HCT116 (cell line): ENCODE data around the gene FUOM. TPM values are rescaled to one million over a fixed set of nuclear protein-coding genes. Genes with fewer than 3 reads are reported as not detected.

Source experiments
- ATAC-seq: fragments of 200-7000 bp; cut with Tn5 transposase; 2 replicates; pipeline ENCODE4 v1.9.1; 2020; ENCODE audit warnings: mild to moderate bottlenecking, moderate library complexity
- BruUV-seq: library from RNA; stranded (reverse); fragments of 400-500 nt; replicated peaks from 2 replicates; lab custom pipeline; 2021; lab: Mats Ljungman, UMichigan
- CTCF ChIA-PET: fragments of 300-600 bp; sonication (Branson Sonifier 250); formaldehyde crosslinking; loops from one replicate; lab custom pipeline; 2021; ENCODE audit warnings: antibody characterized with exemption; lab: Charles Lee
- POLR2A ChIA-PET: fragments of 300-600, 350-600 bp; sonication (Branson Sonifier 250); formaldehyde crosslinking; loops from one replicate; lab custom pipeline; 2021; ENCODE audit warnings: antibody characterized with exemption; lab: Charles Lee
- RAD21 ChIA-PET, 2 experiments: fragments of 300-600 bp; sonication (Branson Sonifier 250); formaldehyde crosslinking; loops; one replicate each; lab custom pipeline; 2023; ENCODE audit warnings: low total read pairs in 2 of 2; ENCODE audit not compliant: uncharacterized antibody in 2 of 2, unreplicated experiment in 2 of 2, low non-redundant PET in 1 of 2; lab: Charles Lee
- DNase-seq: peaks from one replicate; pipeline ENCODE4 v3.0.0-alpha.2; 2010; ENCODE audit warnings: low read depth, low spot score
- H2AFZ ChIP-seq: fragments of 200-600 bp; shearing (Covaris generic), sonication (generic); 2 replicates; pipeline ENCODE4 v1.6.1; 2017; ENCODE audit warnings: low read depth, mixed run types, mixed read lengths, antibody characterized with exemption, low read length; ENCODE audit not compliant: poor library complexity, severe bottlenecking
- H3K27ac ChIP-seq: 2 replicates; pipeline ENCODE4 v1.5.1; 2012; ENCODE audit warnings: low read depth, low read length
- H3K27me3 ChIP-seq: fragments of 200-600 bp; sonication (generic); 2 replicates; pipeline ENCODE4 v1.6.1; 2016; ENCODE audit warnings: mixed run types, low read length, mixed read lengths; ENCODE audit not compliant: insufficient read depth
- H3K36me3 ChIP-seq, 2 experiments: fragments of 200-500 bp in 1 of 2; fragments of 200-600 bp in 1 of 2; sonication (Bioruptor generic) in 1 of 2; sonication (generic) in 1 of 2; 2 replicates each; pipeline versions ENCODE4 v1.5.1 to v1.6.1; 2014 to 2016; ENCODE audit warnings: low read length in 2 of 2, inconsistent platforms in 1 of 2, mixed read lengths in 1 of 2, mixed run types in 1 of 2; ENCODE audit not compliant: insufficient read depth in 2 of 2, control insufficient read depth in 1 of 2
- H3K4me1 ChIP-seq, 2 experiments: fragments of 200-600 bp in 1 of 2; sonication (generic) in 1 of 2; 2 replicates each; pipeline versions ENCODE4 v1.5.1 to v1.6.1; 2012 to 2017; ENCODE audit warnings: low read length in 2 of 2, inconsistent platforms in 1 of 2, mild to moderate bottlenecking in 1 of 2, mixed read lengths in 1 of 2, mixed run types in 1 of 2, moderate library complexity in 1 of 2; ENCODE audit not compliant: insufficient read depth in 2 of 2, control insufficient read depth in 1 of 2
- H3K4me2 ChIP-seq: fragments of 200-600 bp; sonication (generic); 2 replicates; pipeline ENCODE4 v1.6.1; 2017; ENCODE audit warnings: mixed run types, low read length, mixed read lengths
- H3K4me3 ChIP-seq, 2 experiments: fragments of 200-600 bp in 1 of 2; sonication (generic) in 1 of 2; replicated peaks in 1 of 2; 2 replicates each; pipeline ENCODE4 v1.5.1; 2011 to 2016; ENCODE audit warnings: low read length in 2 of 2, control low read depth in 1 of 2, low read depth in 1 of 2, mild to moderate bottlenecking in 1 of 2, mixed read lengths in 1 of 2, mixed run types in 1 of 2
- H3K79me2 ChIP-seq: fragments of 200-600 bp; sonication (generic); 2 replicates; pipeline ENCODE4 v1.6.1; 2017; ENCODE audit warnings: mild to moderate bottlenecking, mixed run types, low read length, moderate library complexity, mixed read lengths; ENCODE audit not compliant: insufficient read depth
- H3K9ac ChIP-seq: fragments of 200-600 bp; sonication (generic); 2 replicates; pipeline ENCODE4 v1.6.1; 2016; ENCODE audit warnings: low read length, mixed read lengths
- H3K9me2 ChIP-seq: fragments of 200-600 bp; sonication (generic), shearing (Covaris generic); 2 replicates; pipeline ENCODE4 v1.6.1; 2017; ENCODE audit warnings: mixed run types, mild to moderate bottlenecking, moderate library complexity; ENCODE audit not compliant: insufficient read depth
- H3K9me3 ChIP-seq, 2 experiments: fragments of 200-500 bp in 1 of 2; fragments of 200-600 bp in 1 of 2; sonication (Bioruptor generic) in 1 of 2; sonication (generic) in 1 of 2; 2 replicates each; pipeline ENCODE4 v1.6.1; 2014 to 2017; ENCODE audit warnings: low read length in 2 of 2, mixed read lengths in 2 of 2, inconsistent platforms in 1 of 2, low read depth in 1 of 2, mild to moderate bottlenecking in 1 of 2, mixed run types in 1 of 2, moderate library complexity in 1 of 2; ENCODE audit not compliant: control insufficient read depth in 1 of 2, insufficient read depth in 1 of 2
- H4K20me1 ChIP-seq: fragments of 200-600 bp; sonication (generic), shearing (Covaris generic); 2 replicates; pipeline ENCODE4 v1.6.1; 2017; ENCODE audit warnings: mixed run types, mild to moderate bottlenecking, moderate library complexity; ENCODE audit not compliant: insufficient read depth
- ATF3 ChIP-seq: IDR thresholded peaks from 2 replicates; pipeline ENCODE4 v1.6.1; 2012
- CBX3 ChIP-seq: IDR thresholded peaks from 2 replicates; pipeline ENCODE4 v1.6.1; 2012; ENCODE audit warnings: low read depth
- CTCF ChIP-seq, 3 experiments: fragments of 200-600 bp in 1 of 3; sonication (generic) in 1 of 3; IDR thresholded peaks in 2 of 3; conservative IDR thresholded peaks in 1 of 3; 2 replicates each; pipeline ENCODE4 v1.5.1; 2012 to 2017; ENCODE audit warnings: low read depth in 2 of 3, low read length in 2 of 3, antibody characterized with exemption in 1 of 3, borderline replicate concordance in 1 of 3, control low read depth in 1 of 3, mild to moderate bottlenecking in 1 of 3, mixed read lengths in 1 of 3, mixed run types in 1 of 3, moderate library complexity in 1 of 3; ENCODE audit not compliant: insufficient read depth in 1 of 3
- EZH2 ChIP-seq: fragments of 200-600 bp; sonication (generic); IDR thresholded peaks from 2 replicates; pipeline ENCODE4 v1.6.1; 2017; ENCODE audit warnings: antibody characterized with exemption, mixed run types
- EZH2phosphoT487 ChIP-seq: fragments of 200-600 bp; IDR thresholded peaks from 2 replicates; pipeline ENCODE4 v1.6.1; 2018; ENCODE audit warnings: antibody characterized with exemption, borderline replicate concordance
- SIN3A ChIP-seq: IDR thresholded peaks from 2 replicates; pipeline ENCODE4 v1.6.1; 2012; ENCODE audit warnings: low read depth
- SP1 ChIP-seq: IDR thresholded peaks from 2 replicates; pipeline ENCODE4 v1.6.1; 2012; ENCODE audit warnings: low read depth
- ZNF274 ChIP-seq: fragments of 200-500 bp; sonication (Bioruptor generic); IDR thresholded peaks from 2 replicates; pipeline ENCODE4 v1.6.1; 2014; ENCODE audit warnings: mild to moderate bottlenecking, low read depth, low read length, inconsistent platforms
- intact Hi-C: fragments of 100-400 bp; cut with micrococcal nuclease; formaldehyde crosslinking; loops from 2 replicates; pipeline ENCODE4 v1.10.0; 2022
- total RNA-seq: library from RNA; stranded (reverse); gene quantifications from one replicate; pipeline ENCODE4 v1.2.1, GENCODE V29; 2021; ENCODE audit not compliant: unreplicated experiment

FUOM gene
- total RNA-seq, 1 experiment from 2014 or later = 21.5 TPM

GRCh38 chr10:133388973-133389818 is 31.4 kb upstream of the FUOM start:
- no peak for TF ChIP-seq ZNF274
- no peak for TF ChIP-seq SP1
- no peak for TF ChIP-seq ATF3
- no peak for TF ChIP-seq EZH2phosphoT487
- TF ChIP-seq SIN3A = no peak
- TF ChIP-seq CBX3 = no peak
- TF ChIP-seq CTCF (IDR thresholded peaks at IDR 0.05 in 2 of 3, conservative IDR thresholded peaks at IDR 0.05 in 1 of 3; ENCODE audit: borderline replicate concordance in 1 of 3, insufficient read depth in 1 of 3, low read depth in 2 of 3, low read length in 2 of 3) = no peak
- no peak for TF ChIP-seq EZH2
- no peaks in the 10 kb centered on the region for H3K9me3 ChIP-seq
- H4K20me1 ChIP-seq = no peaks in the 10 kb centered on the region
- H3K27ac ChIP-seq = no peak overlapping the region
- no peaks in the 10 kb centered on the region for H3K27me3 ChIP-seq
- no peak overlapping the region for H3K4me2 ChIP-seq
- intact Hi-C loops = no loop called here
- no peaks in the 10 kb centered on the region for H3K79me2 ChIP-seq
- no peak for DNase-seq
- H3K4me3 ChIP-seq = no peak overlapping the region
- ATAC-seq = no peak
- no peak overlapping the region for H3K9ac ChIP-seq
- RAD21 ChIA-PET = no interaction called here
- CTCF ChIA-PET = no interaction called here
- H3K36me3 ChIP-seq = no peaks in the 10 kb centered on the region
- POLR2A ChIA-PET = no interaction called here
- peaks cover 2 to 11% of the 10 kb centered on the region in 2 experiments for H3K4me1 ChIP-seq
- no peak overlapping the region for H2AFZ ChIP-seq
- H3K9me2 ChIP-seq = no peaks in the 10 kb centered on the region
- BruUV-seq = no TSS peak
